Measurements from ENCODE around the gene CDH4. TPM values are rescaled to one million over a fixed set of nuclear protein-coding genes. Genes with fewer than 3 reads are reported as not detected.

The CDH4 gene
- total RNA-seq, 4 donors from 2014 or later: not detected

DNA sequence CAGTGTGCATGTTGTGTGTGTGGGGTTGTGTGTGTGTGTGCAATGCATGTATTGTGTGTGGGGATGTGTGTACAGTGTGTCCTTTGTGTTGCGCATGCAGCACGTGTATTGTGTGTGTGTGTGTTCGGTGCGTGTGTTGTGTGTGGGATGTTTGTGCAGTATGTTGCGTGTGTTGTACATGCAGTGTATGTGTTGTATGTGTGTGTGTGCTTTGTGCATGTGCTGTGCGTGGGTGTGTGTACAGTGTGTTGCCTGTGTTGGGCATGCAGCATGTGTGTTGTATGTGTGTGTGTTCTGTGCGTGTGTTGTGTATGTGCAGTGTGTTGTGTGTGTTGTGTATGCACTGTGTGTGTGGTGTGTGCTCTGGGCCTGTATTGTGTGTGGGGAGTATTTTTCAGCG, 52.7 kb downstream of the CDH4 start:
- intact Hi-C loops (cut with DNase I; ENCODE audit: low total_unique reads) (loop anchor here (10.0 kb wide), 1 partner anchor 60 kb away; no protein-coding TSS in a partner anchor), in situ Hi-C loops (cut with MboI; ENCODE audit: low pct_ligation_motif_present in 1 of 4, low pct_unique_long_range_greater_than_20kb in 1 of 4, low sequenced_read_pairs in 3 of 4) (no loop called here)
- WGBS, 2 donors (ENCODE audit: low coverage in 1 of 2): 75 to 94% methylated on average over 5 to 8 of the region's 8 CpGs
- H3K27me3 ChIP-seq: no peaks in the 10 kb centered on the region
- TF ChIP-seq POLR2AphosphoS5 (IDR thresholded peaks at IDR 0.05) (no peak), POLR2A (IDR thresholded peaks at IDR 0.05) (no peak), EP300 (IDR thresholded peaks at IDR 0.05; ENCODE audit: low read depth) (no peak)
- TF ChIP-seq, protein P1, sequence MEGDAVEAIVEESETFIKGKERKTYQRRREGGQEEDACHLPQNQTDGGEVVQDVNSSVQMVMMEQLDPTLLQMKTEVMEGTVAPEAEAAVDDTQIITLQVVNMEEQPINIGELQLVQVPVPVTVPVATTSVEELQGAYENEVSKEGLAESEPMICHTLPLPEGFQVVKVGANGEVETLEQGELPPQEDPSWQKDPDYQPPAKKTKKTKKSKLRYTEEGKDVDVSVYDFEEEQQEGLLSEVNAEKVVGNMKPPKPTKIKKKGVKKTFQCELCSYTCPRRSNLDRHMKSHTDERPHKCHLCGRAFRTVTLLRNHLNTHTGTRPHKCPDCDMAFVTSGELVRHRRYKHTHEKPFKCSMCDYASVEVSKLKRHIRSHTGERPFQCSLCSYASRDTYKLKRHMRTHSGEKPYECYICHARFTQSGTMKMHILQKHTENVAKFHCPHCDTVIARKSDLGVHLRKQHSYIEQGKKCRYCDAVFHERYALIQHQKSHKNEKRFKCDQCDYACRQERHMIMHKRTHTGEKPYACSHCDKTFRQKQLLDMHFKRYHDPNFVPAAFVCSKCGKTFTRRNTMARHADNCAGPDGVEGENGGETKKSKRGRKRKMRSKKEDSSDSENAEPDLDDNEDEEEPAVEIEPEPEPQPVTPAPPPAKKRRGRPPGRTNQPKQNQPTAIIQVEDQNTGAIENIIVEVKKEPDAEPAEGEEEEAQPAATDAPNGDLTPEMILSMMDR (IDR thresholded peaks at IDR 0.05): no peak
- H3K9me3 ChIP-seq: no peaks in the 10 kb centered on the region
- no peak overlapping the region for H3K27ac ChIP-seq
- H3K4me1 ChIP-seq: peaks cover 0 to under 1% (median 0%) of the 10 kb centered on the region in 4 donors
- H3K36me3 ChIP-seq: no peaks in the 10 kb centered on the region
- H3K4me3 ChIP-seq: no peak overlapping the region
- DNase-seq: no peak

DNA sequence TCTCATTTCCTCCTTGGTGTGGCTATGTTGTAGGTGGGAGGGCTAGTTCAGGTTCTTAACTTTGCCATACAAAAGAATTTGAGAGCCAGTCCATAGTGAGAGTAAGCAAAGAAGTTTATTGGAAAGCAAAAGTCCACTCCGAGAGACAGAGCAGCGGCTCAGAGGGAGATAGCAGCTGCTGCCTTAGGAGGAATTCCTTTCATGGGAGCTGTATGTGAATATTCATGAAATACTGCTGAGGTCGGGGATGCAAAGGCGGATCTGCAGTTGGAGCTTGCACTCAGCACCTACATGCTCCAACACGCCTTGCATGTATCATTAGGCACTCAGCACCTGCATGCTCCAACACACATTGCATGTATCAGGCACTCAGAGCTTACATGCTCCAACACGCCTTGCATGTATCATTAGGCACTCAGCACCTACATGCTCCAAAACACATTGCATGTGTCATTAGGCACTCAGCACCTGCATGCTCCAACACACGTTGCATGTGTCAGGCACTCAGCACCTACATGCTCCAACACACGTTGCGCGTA, 54.9 kb downstream of the CDH4 start:
- Histone ChIP-seq H3K4me1 (no peaks in the 10 kb centered on the region), H3K27ac (no peak overlapping the region), H3K9me3 (no peaks in the 10 kb centered on the region), H3K36me3 (no peaks in the 10 kb centered on the region), H3K27me3 (no peaks in the 10 kb centered on the region), H3K4me3 (no peak overlapping the region)
- no peak for DNase-seq
- in situ Hi-C loops (cut with MboI; ENCODE audit: low pct_ligation_motif_present in 1 of 4, low pct_unique_long_range_greater_than_20kb in 1 of 4, low sequenced_read_pairs in 3 of 4): no loop called here
- 85 to 93% methylated on average over 2 to 10 of the region's 10 CpGs for WGBS, 2 donors (ENCODE audit: low coverage in 1 of 2)
- TF ChIP-seq POLR2AphosphoS5 (IDR thresholded peaks at IDR 0.05) (no peak), EP300 (IDR thresholded peaks at IDR 0.05; ENCODE audit: low read depth) (no peak), POLR2A (IDR thresholded peaks at IDR 0.05) (no peak)
- TF ChIP-seq, protein P1 (IDR thresholded peaks at IDR 0.05): no peak
- intact Hi-C loops (cut with DNase I; ENCODE audit: low total_unique reads): loop anchor here (10.0 kb wide), 1 partner anchor 62 kb away; no protein-coding TSS in a partner anchor

DNA sequence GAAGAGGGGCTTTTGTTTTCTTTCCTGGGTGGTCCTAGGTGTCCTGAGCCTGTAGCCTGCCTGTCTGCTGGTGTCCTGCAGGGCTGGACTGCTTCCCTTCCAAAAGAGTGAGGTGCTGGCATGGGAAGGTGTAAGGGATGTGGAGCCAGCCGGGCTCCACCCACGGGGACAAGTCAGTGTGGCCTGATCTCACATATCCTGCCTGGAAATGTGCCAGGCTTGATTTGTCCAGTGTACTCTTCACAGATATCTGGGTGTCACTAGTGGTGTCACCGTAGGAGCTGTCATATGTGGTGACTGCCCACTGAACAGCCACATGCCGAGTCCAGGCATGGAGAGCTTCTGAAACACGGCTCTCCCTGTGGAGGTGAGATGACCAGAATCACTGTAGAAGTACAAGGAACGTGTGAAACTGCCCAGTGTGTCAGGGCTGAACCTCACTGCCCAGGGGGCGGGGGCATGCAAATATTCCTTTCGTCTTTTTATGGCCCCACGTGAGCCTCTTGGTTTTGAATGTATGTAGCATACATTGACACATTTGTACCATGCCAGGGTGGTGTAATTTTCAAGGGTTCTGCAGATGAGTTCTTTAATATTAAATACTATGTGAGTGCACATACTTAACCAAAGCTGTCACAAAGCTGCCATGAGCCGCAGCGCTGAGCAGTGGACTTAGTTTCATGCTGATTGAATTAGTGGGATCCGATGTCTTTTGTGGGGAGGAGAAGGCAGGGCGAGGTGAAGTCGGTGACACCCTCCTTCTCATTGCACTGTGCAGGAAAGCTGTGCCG, 55.8 kb downstream of the CDH4 start:
- Histone ChIP-seq H3K36me3 (no peaks in the 10 kb centered on the region), H3K27me3 (no peaks in the 10 kb centered on the region), H3K4me1 (no peaks in the 10 kb centered on the region), H3K4me3 (no peak overlapping the region), H3K27ac (no peak overlapping the region), H3K9me3 (no peaks in the 10 kb centered on the region)
- TF ChIP-seq EP300 (IDR thresholded peaks at IDR 0.05; ENCODE audit: low read depth) (no peak), POLR2A (IDR thresholded peaks at IDR 0.05) (no peak), POLR2AphosphoS5 (IDR thresholded peaks at IDR 0.05) (no peak)
- TF ChIP-seq, protein P1 (IDR thresholded peaks at IDR 0.05): no peak
- intact Hi-C loops (cut with DNase I; ENCODE audit: low total_unique reads): loop anchor here (10.0 kb wide), 1 partner anchor 63 kb away; no protein-coding TSS in a partner anchor
- 57% methylated on average over 15 of the region's 15 CpGs; no CpG with 5 or more reads in 1 of the 2 donors for WGBS, 2 donors (ENCODE audit: low coverage in 1 of 2)
- in situ Hi-C loops (cut with MboI; ENCODE audit: low pct_ligation_motif_present in 1 of 4, low pct_unique_long_range_greater_than_20kb in 1 of 4, low sequenced_read_pairs in 3 of 4): no loop called here
- DNase-seq: no peak

DNA sequence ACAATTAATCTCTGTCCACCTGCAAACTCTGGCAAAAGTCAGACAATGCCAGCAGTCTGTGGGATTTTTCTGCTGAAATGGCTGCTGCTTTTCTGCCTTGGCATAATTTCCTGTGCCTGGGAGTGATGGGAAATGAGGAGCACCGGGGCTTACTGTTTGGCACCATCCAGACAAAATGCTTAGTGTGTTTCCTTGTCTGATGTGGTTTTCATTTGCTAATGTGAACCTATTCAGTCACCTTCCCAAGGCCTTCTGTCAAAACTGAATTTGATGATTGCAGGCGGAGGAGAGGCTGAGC, 56.4 kb downstream of the CDH4 start:
- Histone ChIP-seq H3K4me3 (no peak overlapping the region), H3K27ac (no peak overlapping the region), H3K36me3 (no peaks in the 10 kb centered on the region), H3K9me3 (no peaks in the 10 kb centered on the region), H3K27me3 (no peaks in the 10 kb centered on the region), H3K4me1 (no peaks in the 10 kb centered on the region)
- intact Hi-C loops (cut with DNase I; ENCODE audit: low total_unique reads) (loop anchor here (10.0 kb wide), 1 partner anchor 64 kb away; no protein-coding TSS in a partner anchor), in situ Hi-C loops (cut with MboI; ENCODE audit: low pct_ligation_motif_present in 1 of 4, low pct_unique_long_range_greater_than_20kb in 1 of 4, low sequenced_read_pairs in 3 of 4) (no loop called here)
- WGBS, 2 donors (ENCODE audit: low coverage in 1 of 2): 60% methylated on average over 2 of the region's 2 CpGs; no CpG with 5 or more reads in 1 of the 2 donors
- TF ChIP-seq, protein P1 (IDR thresholded peaks at IDR 0.05): no peak
- TF ChIP-seq POLR2A (IDR thresholded peaks at IDR 0.05) (no peak), POLR2AphosphoS5 (IDR thresholded peaks at IDR 0.05) (no peak), EP300 (IDR thresholded peaks at IDR 0.05; ENCODE audit: low read depth) (no peak)
- no peak for DNase-seq
